ENCODE measurements around the gene SUSD1. TPM values are rescaled to one million over a fixed set of nuclear protein-coding genes. Genes with fewer than 3 reads are reported as not detected.

The SUSD1 gene
- polyA plus RNA-seq, 1 experiment, result 24.2 TPM

DNA sequence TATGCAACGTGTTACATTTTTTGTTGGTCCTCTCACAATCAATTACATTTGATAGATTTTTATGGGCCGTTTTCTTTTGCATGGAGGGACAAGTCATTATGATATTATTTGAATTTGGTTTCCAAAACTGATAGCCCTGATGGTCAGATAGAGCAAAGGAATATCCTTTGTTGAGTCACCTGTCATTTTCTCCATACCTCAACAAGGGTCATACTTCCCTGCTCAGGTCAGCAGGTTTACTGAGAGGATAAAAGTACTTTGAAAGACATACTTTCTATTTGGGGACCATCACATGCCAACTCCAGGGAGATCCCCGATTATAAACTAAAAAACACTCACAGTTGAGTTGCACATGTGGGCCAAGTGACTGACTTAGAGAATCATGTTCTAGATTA, 132.9 kb downstream of the SUSD1 start:
- POLR2A ChIA-PET, result interaction anchor here (0.5 to 1.6 kb wide), 14 partner anchors 8 to 442 kb away, joined by 3 to 20 read pairs (median 3); no protein-coding TSS in a partner anchor
- TF ChIP-seq, protein P1, sequence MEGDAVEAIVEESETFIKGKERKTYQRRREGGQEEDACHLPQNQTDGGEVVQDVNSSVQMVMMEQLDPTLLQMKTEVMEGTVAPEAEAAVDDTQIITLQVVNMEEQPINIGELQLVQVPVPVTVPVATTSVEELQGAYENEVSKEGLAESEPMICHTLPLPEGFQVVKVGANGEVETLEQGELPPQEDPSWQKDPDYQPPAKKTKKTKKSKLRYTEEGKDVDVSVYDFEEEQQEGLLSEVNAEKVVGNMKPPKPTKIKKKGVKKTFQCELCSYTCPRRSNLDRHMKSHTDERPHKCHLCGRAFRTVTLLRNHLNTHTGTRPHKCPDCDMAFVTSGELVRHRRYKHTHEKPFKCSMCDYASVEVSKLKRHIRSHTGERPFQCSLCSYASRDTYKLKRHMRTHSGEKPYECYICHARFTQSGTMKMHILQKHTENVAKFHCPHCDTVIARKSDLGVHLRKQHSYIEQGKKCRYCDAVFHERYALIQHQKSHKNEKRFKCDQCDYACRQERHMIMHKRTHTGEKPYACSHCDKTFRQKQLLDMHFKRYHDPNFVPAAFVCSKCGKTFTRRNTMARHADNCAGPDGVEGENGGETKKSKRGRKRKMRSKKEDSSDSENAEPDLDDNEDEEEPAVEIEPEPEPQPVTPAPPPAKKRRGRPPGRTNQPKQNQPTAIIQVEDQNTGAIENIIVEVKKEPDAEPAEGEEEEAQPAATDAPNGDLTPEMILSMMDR (IDR thresholded peaks at IDR 0.05; ENCODE audit: low read depth, low read length), result no peak
- Histone ChIP-seq H3K27ac (ENCODE audit: low read depth, low read length) (peak overlapping the region; percentile 85), H3K4me3 (ENCODE audit: low read depth, low read length) (no peak overlapping the region), H3K27me3 (ENCODE audit: control insufficient read depth, insufficient read depth, low read length) (no peaks in the 10 kb centered on the region), H3K9me3 (ENCODE audit: control insufficient read depth, insufficient read depth, low read length) (peaks cover 2% of the 10 kb centered on the region; the same call in 1 of the 2 replicates)
- DNase-seq (ENCODE audit: low read depth, low spot score), result no peak
- CTCF ChIA-PET, result no interaction called here

DNA sequence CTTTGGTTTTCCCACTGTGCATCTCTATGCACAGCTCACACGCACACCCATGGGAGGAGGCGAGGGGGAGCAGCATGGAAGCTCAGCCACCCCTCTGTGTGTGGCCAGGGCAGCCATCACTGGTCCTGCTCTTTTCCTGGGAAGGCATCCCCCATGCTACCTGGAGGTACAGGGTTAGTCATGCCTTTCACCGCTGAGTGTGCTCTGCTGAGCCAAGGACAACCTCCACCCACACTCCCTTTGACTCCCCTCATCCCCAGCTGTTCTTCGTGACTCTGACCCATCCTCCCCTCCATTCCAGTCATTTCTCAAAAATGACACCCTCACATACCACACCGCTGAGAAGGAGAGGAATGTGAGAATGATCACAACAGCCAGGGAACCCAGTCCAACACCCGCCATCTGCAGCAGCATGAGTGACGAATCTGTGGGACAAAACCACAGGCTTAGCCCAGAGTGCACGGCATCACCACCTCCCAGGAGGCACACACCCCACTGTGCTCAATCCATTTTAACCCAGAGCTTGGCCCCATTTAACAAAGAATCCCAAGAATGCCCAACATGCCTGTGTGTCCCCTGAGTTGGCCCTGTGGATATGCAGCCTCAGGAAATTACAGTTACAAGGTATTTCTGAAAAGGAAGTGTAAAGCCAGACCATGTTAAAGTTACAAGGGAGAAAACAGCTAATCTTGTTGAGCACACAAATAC, 133.4 kb downstream of the SUSD1 start:
- Histone ChIP-seq H3K4me3 (ENCODE audit: low read depth, low read length) (no peak overlapping the region), H3K27ac (ENCODE audit: low read depth, low read length) (peak overlapping the region; percentile 95), H3K27me3 (ENCODE audit: control insufficient read depth, insufficient read depth, low read length) (no peaks in the 10 kb centered on the region), H3K9me3 (ENCODE audit: control insufficient read depth, insufficient read depth, low read length) (no peaks in the 10 kb centered on the region)
- ChIA-PET CTCF (interaction anchor here (1.0 kb wide), 1 partner anchor 33 kb away, joined by 3 read pairs; no protein-coding TSS in a partner anchor), POLR2A (interaction anchor here (0.5 to 1.6 kb wide), 14 partner anchors 9 to 442 kb away, joined by 3 to 20 read pairs (median 3); no protein-coding TSS in a partner anchor)
- DNase-seq (ENCODE audit: low read depth, low spot score), result peak; percentile 99
- TF ChIP-seq, protein P1 (IDR thresholded peaks at IDR 0.05; ENCODE audit: low read depth, low read length), result no peak

DNA sequence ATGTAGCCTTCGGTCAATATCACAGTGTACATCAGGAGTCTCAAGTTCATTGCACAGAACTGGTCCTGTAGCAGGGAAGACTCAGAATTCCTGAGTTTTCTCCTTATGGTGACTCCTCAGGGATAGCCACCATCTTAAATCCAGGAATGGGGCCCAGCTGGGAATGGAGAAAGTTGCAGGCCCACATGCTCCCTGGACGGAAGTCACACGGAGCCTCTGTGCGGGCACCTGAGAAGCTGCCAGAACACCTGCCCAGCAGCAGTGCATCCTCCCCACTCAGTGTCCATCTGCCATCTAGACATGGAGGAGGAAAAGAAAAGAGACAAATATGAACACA, 133.9 kb downstream of the SUSD1 start:
- no peaks in the 10 kb centered on the region for H3K9me3 ChIP-seq (ENCODE audit: control insufficient read depth, insufficient read depth, low read length)
- DNase-seq (ENCODE audit: low read depth, low spot score), result no peak
- CTCF ChIA-PET, result interaction anchor here (1.0 kb wide), 1 partner anchor 34 kb away, joined by 3 read pairs; no protein-coding TSS in a partner anchor
- H3K27ac ChIP-seq (ENCODE audit: low read depth, low read length), result peak overlapping the region; percentile 95
- TF ChIP-seq, protein P1 (IDR thresholded peaks at IDR 0.05; ENCODE audit: low read depth, low read length), result no peak
- POLR2A ChIA-PET, result interaction anchor here (1.2 to 1.6 kb wide), 9 partner anchors 9 to 99 kb away, joined by 3 to 20 read pairs (median 6); no protein-coding TSS in a partner anchor
- no peak overlapping the region for H3K4me3 ChIP-seq (ENCODE audit: low read depth, low read length)
- no peaks in the 10 kb centered on the region for H3K27me3 ChIP-seq (ENCODE audit: control insufficient read depth, insufficient read depth, low read length)

DNA sequence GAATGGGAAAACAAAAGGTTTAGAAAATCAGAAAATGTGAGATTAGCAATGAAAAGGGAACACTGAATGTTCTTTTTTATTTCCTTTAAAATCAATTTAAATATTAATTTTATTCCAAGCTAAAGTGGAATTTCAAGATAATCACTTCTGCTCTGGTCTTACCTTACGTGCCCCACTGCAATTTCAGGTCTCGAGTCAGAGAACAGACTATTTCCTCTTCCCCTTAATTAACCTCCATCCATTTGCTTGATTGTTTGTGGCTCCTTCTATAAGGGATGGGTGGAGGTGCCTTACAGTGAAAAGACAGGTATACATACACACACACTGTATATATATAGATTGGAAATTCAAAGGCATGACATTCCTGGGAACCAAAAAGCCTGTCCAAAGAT, 137.1 kb downstream of the SUSD1 start:
- peak overlapping the region; percentile 85 for H3K27ac ChIP-seq (ENCODE audit: low read depth, low read length)
- ChIA-PET CTCF (no interaction called here), POLR2A (no interaction called here)
- H3K27me3 ChIP-seq (ENCODE audit: control insufficient read depth, insufficient read depth, low read length), result no peaks in the 10 kb centered on the region
- no peak for DNase-seq (ENCODE audit: low read depth, low spot score)
- no peaks in the 10 kb centered on the region for H3K9me3 ChIP-seq (ENCODE audit: control insufficient read depth, insufficient read depth, low read length)
- TF ChIP-seq, protein P1 (IDR thresholded peaks at IDR 0.05; ENCODE audit: low read depth, low read length), result no peak
- no peak overlapping the region for H3K4me3 ChIP-seq (ENCODE audit: low read depth, low read length)

DNA sequence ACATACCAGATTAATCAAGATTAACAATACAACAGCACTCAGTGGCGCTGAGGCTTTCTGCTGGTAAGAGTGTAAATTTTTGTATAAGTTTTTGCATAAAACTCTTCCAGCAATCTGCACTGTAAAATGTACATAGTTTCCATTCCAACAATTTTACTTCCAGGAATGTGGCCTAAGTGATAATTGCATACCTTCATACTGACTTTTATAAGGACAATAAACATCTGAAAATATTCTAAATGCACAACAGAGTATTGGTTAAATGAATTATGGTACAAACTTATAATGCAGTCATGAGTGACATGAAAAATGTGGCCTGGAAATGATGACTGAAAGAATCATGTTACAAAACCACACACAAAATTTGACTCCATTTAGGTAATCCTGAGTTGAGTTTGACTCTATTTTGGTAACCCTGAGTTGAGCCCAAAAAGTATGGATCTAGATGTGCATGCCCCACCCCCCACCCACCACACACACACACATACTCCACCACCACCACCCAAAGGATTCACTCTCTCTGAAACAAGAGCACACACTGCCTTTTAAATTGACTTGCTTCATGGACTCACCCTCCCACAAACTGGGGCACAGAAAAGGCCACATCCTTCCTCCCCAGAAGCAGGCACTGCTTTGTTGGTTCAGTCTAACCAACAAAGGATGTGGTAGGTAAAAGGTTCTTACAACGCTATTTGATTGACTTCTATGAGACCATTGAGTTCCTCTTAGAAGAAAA, 137.6 kb downstream of the SUSD1 start:
- no peaks in the 10 kb centered on the region for H3K27me3 ChIP-seq (ENCODE audit: control insufficient read depth, insufficient read depth, low read length)
- H3K27ac ChIP-seq (ENCODE audit: low read depth, low read length), result peak overlapping the region; percentile 85
- DNase-seq (ENCODE audit: low read depth, low spot score), result peak; percentile 53
- ChIA-PET POLR2A (no interaction called here), CTCF (no interaction called here)
- no peak overlapping the region for H3K4me3 ChIP-seq (ENCODE audit: low read depth, low read length)
- TF ChIP-seq, protein P1 (IDR thresholded peaks at IDR 0.05; ENCODE audit: low read depth, low read length), result no peak
- no peaks in the 10 kb centered on the region for H3K9me3 ChIP-seq (ENCODE audit: control insufficient read depth, insufficient read depth, low read length)
